Activated CD8-positive, alpha-beta memory T cell treated with anti-CD3 and anti-CD28 coated beads, Interleukin-2, amount 50 U/mL, for 24 hours (primary cell): ENCODE data around the gene MAMDC2.
"Not testable (repeated sequence)": the region's sequence is repeated elsewhere in the genome, so short reads cannot be mapped to it uniquely, and the experiment has no call there.

Source experiments
- DNase-seq: peaks from one replicate; pipeline ENCODE4 v3.0.0-alpha.2; 2020; ENCODE audit errors: extremely low read depth

Gene MAMDC2

GRCh38 chr9:70197216-70198044 lies 153.8 kb downstream of the MAMDC2 start:
- no peak for DNase-seq

- DNase-seq: not testable (repeated sequence)
Measured at GRCh38 chr9:70204743-70205142, 161.1 kb downstream of the MAMDC2 start.

DNA sequence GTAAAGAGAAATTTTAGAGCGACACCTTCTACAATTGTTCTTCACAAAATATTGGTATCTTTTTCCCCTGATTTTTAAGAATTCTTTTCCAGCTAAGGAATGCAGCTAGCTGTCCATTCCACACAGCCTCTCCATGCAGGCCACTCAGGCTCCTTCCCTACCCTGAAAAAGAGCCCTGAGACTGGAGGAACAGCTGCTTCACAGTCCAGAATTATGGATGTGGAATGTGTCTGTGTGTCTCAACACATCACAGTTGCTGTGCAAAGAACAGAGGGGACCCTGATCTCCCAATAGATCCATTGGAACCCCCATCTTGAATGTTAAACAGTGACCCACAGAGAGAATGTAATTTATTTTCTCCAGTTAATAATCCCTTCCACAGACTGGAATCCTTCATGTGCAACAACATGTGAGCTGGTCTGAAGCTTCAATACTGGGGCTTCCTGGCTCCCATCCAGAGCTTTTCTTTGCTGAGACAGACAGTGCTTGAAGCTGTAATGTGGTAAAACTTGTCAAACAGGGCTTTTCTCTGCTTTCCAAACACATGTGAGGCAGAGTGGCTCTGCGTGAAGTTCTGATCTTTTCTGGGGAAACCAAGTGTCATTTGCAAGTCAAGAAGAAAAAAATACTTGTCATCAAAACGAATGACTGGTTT lies 161.8 kb downstream of the MAMDC2 start:
- DNase-seq: no peak

- no peak for DNase-seq
Measured at GRCh38 chr9:70217029-70217428, 173.4 kb downstream of the MAMDC2 start.

GRCh38 chr9:70218767-70219166 lies 175.1 kb downstream of the MAMDC2 start:
- no peak for DNase-seq

DNA sequence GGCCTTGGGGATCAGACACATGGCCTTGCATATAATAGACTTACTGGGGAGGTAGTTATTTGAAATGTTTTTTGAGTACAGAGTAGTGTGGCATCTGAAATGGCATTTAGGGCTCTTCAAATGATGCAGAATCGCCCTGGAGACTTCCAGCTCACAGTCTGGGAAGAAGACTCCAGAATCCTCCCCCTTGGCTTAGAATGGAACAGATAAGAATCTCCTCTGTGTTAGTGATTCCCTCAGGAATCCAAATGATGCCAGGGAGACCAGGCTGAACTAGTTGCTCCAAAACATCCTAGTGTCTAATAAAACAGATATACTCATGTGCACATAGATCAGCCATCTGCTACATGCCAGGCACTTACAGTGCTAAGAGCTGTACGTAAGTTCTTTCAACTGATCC lies 176.6 kb downstream of the MAMDC2 start:
- no peak for DNase-seq

- DNase-seq: no peak
Measured at GRCh38 chr9:70222354-70222753, 178.7 kb downstream of the MAMDC2 start.

DNA sequence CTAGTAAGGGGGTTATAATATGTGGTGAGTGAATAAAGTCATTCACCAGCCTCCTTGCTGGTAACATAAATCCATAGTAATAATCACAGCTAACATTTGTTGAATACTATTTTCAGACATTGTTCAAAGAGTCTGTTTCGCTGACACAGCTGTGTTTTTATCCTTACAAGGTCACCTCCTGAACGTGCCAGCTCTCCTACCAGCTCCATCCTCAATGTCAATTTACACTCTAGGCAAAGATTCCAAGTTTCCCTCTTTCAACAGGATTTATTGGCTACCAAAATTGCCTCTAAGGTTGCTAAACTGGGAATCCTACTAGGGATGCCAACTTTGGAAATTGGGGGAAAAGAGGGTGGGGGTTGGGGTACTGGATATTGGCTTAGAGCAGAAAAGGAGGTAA lies 184.5 kb downstream of the MAMDC2 start:
- DNase-seq: no peak

- DNase-seq: no peak
Measured at GRCh38 chr9:70228611-70229010, 185.0 kb downstream of the MAMDC2 start.

- no peak for DNase-seq
Measured at GRCh38 chr9:70229026-70229425, 185.4 kb downstream of the MAMDC2 start.

DNA sequence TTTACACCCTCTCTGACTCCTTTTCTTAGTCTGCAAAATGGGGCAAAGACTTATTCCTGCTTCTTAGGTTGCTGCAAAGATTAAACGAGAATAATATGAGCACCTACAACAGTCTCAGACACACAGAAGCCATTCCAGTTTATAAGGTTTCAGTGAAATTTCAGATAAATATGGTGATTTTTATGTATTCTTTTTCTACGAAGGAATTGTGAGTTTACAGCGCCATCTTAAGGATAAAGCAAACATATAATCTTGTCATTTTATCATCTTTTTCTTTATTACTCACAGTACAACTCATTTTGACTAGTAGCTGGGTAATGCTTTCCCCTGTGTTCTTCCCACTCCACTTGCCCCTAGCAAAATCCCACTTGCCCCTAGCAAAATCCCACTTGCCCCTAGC lies 185.9 kb downstream of the MAMDC2 start:
- DNase-seq: no peak

DNA sequence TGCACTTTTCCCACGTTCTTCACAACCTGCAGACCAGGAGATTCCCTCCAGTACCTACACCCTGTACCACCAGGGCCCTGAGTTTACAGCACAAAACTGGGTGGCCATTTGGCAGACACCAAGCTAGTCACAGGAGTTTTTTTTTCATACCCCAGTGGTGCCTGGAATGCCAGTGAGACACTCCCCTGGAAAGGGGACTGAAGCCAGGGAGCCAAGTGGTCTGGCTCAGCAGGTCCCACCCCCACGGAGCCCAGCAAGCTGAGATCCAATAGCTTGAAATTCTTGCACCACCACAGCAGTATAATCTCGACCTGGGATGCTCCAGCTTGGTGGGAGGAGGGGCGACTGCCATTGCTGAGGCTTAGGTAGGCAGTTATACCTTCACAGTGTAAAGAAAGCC lies 188.8 kb downstream of the MAMDC2 start:
- no peak for DNase-seq

DNA sequence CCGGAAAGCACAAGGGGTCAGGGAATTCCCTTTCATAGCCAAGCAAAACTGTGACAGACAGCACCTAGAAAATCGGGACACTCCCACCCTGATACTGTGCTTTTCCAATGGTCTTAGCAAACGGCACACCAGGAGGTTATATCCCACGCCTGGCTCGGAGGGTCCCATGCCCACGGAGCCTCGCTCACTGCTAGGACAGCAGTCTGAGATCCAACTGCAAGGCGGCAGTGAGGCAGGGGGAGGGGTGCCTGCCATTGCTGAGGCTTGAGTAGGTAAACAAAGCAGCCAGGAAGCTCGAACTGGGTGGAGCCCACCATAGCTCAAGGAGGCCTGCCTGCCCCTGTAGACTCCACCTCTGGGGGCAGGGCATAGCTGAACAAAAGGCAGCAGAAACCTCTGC lies 190.6 kb downstream of the MAMDC2 start:
- DNase-seq: not testable (repeated sequence)

- DNase-seq: not testable (repeated sequence)
Measured at GRCh38 chr9:70245952-70246351, 202.3 kb downstream of the MAMDC2 start.

- DNase-seq: no peak
Measured at GRCh38 chr9:70250221-70250620, 206.6 kb downstream of the MAMDC2 start.

GRCh38 chr9:70255486-70255885 lies 211.8 kb downstream of the MAMDC2 start:
- no peak for DNase-seq

- DNase-seq: no peak
Measured at GRCh38 chr9:70256123-70256551, 212.5 kb downstream of the MAMDC2 start.

GRCh38 chr9:70257502-70257901 lies 213.9 kb downstream of the MAMDC2 start:
- DNase-seq: no peak

GRCh38 chr9:70257991-70258691 lies 214.5 kb downstream of the MAMDC2 start:
- DNase-seq: no peak

- DNase-seq: peak; percentile 59
Measured at GRCh38 chr9:70258692-70259511, 215.3 kb downstream of the MAMDC2 start, which contains the start of gene SMC5. TSS of gene SMC5 (plus strand) at chr9:70258978. CDS start at chr9:70259079, 101 bp downstream.

DNA sequence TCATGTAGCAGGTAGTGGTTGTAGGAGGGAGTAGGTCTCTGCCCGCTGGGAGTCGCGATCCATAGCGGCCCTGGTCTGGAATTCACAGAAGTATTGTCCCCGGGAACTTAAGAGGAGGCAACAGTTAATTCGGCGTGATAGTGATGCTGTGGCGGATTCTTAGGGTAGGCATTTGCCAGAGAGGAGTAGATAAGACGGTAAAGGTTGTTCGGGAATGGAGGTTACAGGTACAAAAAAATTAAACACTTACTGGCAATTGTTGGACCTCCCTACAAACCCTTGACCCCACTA lies 215.8 kb downstream of the MAMDC2 start:
- DNase-seq: no peak

DNA sequence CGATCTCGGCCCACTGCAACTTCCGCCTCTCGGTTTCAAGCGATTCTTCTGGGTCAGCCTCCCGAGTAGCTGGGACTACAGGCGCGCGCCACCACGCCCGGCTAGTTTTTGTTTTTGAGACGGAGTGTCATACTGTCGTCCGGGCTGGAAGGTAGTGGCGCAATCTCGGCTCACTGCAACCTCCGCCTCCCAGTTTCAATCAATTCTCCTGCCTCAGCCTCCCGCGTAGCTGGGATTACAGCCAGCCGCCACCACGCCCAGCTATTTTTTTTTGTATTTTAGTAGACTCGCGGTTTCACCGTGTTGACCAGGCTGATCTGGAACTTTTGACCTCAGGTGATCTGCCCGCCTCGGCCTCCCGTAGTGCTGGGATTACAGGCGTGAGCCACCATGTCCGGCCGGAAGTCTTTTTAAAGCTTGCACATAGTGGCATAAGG lies 216.4 kb downstream of the MAMDC2 start:
- DNase-seq: no peak
